GM10847 (cell line): ENCODE measurements around the gene CROCC2.

Experiments used
- POLR2A ChIP-seq: IDR thresholded peaks from 2 replicates; pipeline ENCODE4 v1.6.1; 2011; ENCODE audit not compliant: insufficient read length; ENCODE audit errors: extremely low read depth

CROCC2 gene

GRCh38 chr2:240926516-240927389 lies 20.6 kb downstream of the CROCC2 start:
- TF ChIP-seq POLR2A, result no peak

GRCh38 chr2:240927390-240927781 lies 21.2 kb downstream of the CROCC2 start:
- TF ChIP-seq POLR2A, result no peak

GRCh38 chr2:240928476-240929363 lies 22.6 kb downstream of the CROCC2 start:
- TF ChIP-seq POLR2A, result no peak

GRCh38 chr2:240929364-240930095 lies 23.4 kb downstream of the CROCC2 start:
- TF ChIP-seq POLR2A, result no peak

GRCh38 chr2:240930096-240930630 lies 24.0 kb downstream of the CROCC2 start:
- TF ChIP-seq POLR2A, result no peak

GRCh38 chr2:240930631-240931318 lies 24.6 kb downstream of the CROCC2 start:
- no peak for TF ChIP-seq POLR2A

- TF ChIP-seq POLR2A, result no peak
Observed at GRCh38 chr2:240931319-240931949, 25.3 kb downstream of the CROCC2 start.

- TF ChIP-seq POLR2A, result no peak
Observed at GRCh38 chr2:240932001-240932723, 26.0 kb downstream of the CROCC2 start.

- TF ChIP-seq POLR2A, result no peak
Observed at GRCh38 chr2:240932724-240933047, 26.6 kb downstream of the CROCC2 start.

- TF ChIP-seq POLR2A, result no peak
Observed at GRCh38 chr2:240933048-240933965, 27.2 kb downstream of the CROCC2 start.

- no peak for TF ChIP-seq POLR2A
Observed at GRCh38 chr2:240933966-240934700, 28.0 kb downstream of the CROCC2 start.

GRCh38 chr2:240934701-240935102 lies 28.6 kb downstream of the CROCC2 start:
- TF ChIP-seq POLR2A, result no peak
